Stimulated activated CD4-positive, alpha-beta T cell treated with anti-CD3 and anti-CD28 coated beads, TNF-alpha, amount 100 ng/mL, for 4 hours (primary cell): ENCODE results near the gene ABCG8.

Experiments
- DNase-seq, 3 experiments: peaks; one replicate each; pipeline ENCODE4 v3.0.0-alpha.2; 2020; ENCODE audit warnings: low read depth in 3 of 3

Gene ABCG8

GRCh38 chr2:43838560-43839267 lies at the start of gene ABCG8, which contains the start of gene ABCG5:
Gene ABCG8 (plus strand): TSS chr2:43838971. CDS start chr2:43839054, 83 bp downstream.
Gene ABCG5 (minus strand): TSS chr2:43838839. CDS start chr2:43838679, 160 bp downstream.
- DNase-seq: no peak

- no peak for DNase-seq
Observed at GRCh38 chr2:43790147-43790546, 48.6 kb upstream of the ABCG8 start.

GRCh38 chr2:43791035-43791765 lies 47.6 kb upstream of the ABCG8 start:
- no peak for DNase-seq

- DNase-seq: no peak
Observed at GRCh38 chr2:43792653-43793052, 46.1 kb upstream of the ABCG8 start.

- no peak for DNase-seq
Observed at GRCh38 chr2:43794956-43795355, 43.8 kb upstream of the ABCG8 start.

- no peak for DNase-seq
Observed at GRCh38 chr2:43796206-43796605, 42.6 kb upstream of the ABCG8 start.

GRCh38 chr2:43798300-43798699 lies 40.5 kb upstream of the ABCG8 start:
- DNase-seq: no peak

GRCh38 chr2:43800894-43801293 lies 37.9 kb upstream of the ABCG8 start:
- no peak for DNase-seq

GRCh38 chr2:43802135-43802534 lies 36.6 kb upstream of the ABCG8 start:
- no peak for DNase-seq

GRCh38 chr2:43803113-43803512 lies 35.7 kb upstream of the ABCG8 start:
- DNase-seq: no peak

- no peak for DNase-seq
Observed at GRCh38 chr2:43806719-43807031, 32.1 kb upstream of the ABCG8 start.

GRCh38 chr2:43810452-43810851 lies 28.3 kb upstream of the ABCG8 start:
- DNase-seq: no peak

- DNase-seq: no peak
Observed at GRCh38 chr2:43810888-43811287, 27.9 kb upstream of the ABCG8 start.

- DNase-seq: no peak
Observed at GRCh38 chr2:43812006-43812405, 26.8 kb upstream of the ABCG8 start.

GRCh38 chr2:43812947-43813346 lies 25.8 kb upstream of the ABCG8 start:
- DNase-seq: no peak

- DNase-seq: no peak
Observed at GRCh38 chr2:43814711-43815110, 24.1 kb upstream of the ABCG8 start.

- DNase-seq: no peak
Observed at GRCh38 chr2:43818761-43819160, 20.0 kb upstream of the ABCG8 start.

GRCh38 chr2:43819491-43820163 lies 19.1 kb upstream of the ABCG8 start:
- no peak for DNase-seq

- DNase-seq: no peak
Observed at GRCh38 chr2:43822839-43823238, 15.9 kb upstream of the ABCG8 start.

- DNase-seq: no peak
Observed at GRCh38 chr2:43823751-43824150, 15.0 kb upstream of the ABCG8 start.

- no peak for DNase-seq
Observed at GRCh38 chr2:43824512-43824911, 14.3 kb upstream of the ABCG8 start.

- DNase-seq: no peak
Observed at GRCh38 chr2:43824951-43825493, 13.7 kb upstream of the ABCG8 start.

GRCh38 chr2:43825841-43826240 lies 12.9 kb upstream of the ABCG8 start:
- no peak for DNase-seq
